GM19240 (cell line): ENCODE data around the gene SRGAP2B.
"Not testable (repeated sequence)": the region's sequence is repeated elsewhere in the genome, so short reads cannot be mapped to it uniquely, and the experiment has no call there.

ENCODE experiments used
- DNase-seq: peaks from one replicate; pipeline ENCODE4 v3.0.0; 2011; ENCODE audit warnings: low spot score; ENCODE audit not compliant: insufficient read length

SRGAP2B gene

DNA sequence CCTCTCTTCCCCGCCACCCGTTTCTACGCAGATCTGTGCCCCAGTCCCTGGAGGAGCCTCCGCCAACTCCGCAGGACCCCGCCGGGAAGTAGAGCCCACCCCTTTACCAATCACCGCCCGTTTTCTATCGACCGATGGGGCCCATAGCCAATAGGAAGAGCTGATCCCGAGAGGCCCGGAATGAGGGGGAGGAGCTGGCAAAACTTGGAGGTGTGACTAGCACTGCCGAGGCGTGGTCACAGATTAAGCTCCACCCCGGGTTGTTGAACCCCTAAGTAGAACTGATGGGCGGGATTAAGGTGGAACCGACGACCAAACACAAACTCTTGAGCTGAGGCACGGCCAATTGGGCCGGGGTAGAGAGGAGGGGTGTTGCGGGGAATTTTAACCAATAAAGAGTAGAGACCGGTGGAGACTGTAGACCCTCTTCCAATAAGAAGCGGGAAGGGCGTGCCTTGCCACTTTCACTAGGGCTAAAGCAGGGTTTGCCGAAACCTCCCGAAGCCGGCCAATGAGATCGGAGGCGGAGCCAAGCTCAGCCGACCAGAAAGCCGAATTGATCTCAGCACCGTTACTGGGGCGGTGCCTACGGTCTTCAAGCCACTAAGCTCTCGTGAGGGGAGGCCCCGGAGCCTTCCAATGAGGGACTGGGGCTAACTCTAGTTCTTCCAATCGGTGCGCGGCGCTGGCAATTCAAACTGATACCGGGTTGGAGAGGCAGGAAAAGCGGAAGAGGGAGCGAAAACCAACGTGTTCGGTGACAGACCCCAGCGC lies at the start of gene SRGAP2B, which contains the start of gene FAM72D:
SRGAP2B (minus strand) TSS at position 45 of the 774 bp plus-strand sequence. CDS start 2,427 bp downstream, outside the sequence.
FAM72D (plus strand) TSS at position 691 of the 774 bp plus-strand sequence. CDS start 874 bp downstream, outside the sequence.
- not testable (repeated sequence) for DNase-seq

DNA sequence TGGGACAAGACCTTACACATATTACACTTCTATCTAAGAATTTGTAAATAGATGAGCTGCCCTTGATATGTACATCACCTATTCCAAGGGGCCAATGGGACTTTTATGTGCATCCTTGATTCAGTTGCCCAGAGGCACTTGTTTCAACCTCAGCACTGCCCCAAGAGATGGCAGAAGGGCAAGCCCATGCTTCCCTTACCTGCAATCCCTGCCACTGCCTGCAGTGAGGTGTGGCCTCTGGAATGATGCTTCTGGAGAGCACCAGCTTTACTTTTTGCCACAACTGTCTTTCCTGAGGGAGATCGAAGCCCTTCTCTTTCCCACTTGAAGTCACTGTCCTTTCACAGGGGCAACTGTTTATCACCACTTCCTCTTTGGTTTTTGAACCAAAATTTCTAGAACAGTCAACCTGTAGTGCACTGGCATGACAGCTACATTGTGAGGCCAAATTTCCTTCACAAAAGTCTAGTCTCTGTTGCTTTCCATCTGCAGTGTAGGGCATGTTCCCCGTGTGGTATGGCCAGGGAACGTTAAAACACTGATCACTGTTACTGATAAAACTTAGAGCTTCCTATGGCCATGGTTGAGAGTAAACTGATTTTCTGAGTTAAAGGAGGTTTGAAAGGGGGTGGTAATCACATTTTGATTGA lies 49.3 kb upstream of the SRGAP2B start:
- not testable (repeated sequence) for DNase-seq

DNA sequence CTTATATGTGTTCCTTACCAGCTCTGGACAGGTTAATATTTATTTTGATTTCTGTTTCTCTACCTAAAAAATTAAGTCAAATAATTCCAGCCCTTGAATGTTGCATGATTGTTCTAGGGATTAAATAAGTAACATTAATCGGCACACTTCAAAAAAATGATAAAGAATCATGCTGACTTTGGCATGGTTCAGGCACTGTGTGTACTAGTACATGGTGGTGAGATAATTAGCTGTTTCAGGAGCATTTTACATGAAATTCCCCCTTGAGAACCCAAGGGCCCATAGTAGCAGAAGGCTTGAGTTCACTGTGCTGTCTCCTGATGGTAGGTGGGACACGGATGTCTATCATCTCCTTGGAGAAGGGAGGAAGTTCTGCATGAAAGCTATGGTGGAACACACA lies 45.4 kb upstream of the SRGAP2B start:
- not testable (repeated sequence) for DNase-seq

DNA sequence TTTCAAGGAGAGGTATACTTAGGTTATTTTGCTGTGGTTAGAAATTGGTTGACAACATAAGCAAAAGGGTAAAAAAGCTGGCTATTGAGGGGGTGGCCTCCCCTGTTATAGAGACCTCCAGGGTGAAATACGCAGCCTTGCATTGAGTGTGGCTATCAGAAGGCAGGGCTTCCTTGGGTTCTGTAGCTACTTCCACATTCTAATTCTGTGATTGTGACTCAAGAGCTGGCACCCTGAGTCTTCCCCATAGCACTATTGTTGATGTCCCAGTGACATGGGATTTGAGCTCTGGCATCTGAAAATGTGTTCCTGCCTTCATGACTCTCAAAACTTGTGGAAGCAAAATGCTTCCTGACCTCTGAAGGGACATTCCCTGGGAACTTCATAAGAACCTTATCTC lies 39.3 kb upstream of the SRGAP2B start:
- DNase-seq, result not testable (repeated sequence)

GRCh38 chr1:145128697-145129469 lies 33.8 kb upstream of the SRGAP2B start:
- DNase-seq, result not testable (repeated sequence)

GRCh38 chr1:145127144-145127543 lies 32.0 kb upstream of the SRGAP2B start:
- DNase-seq, result not testable (repeated sequence)

DNA sequence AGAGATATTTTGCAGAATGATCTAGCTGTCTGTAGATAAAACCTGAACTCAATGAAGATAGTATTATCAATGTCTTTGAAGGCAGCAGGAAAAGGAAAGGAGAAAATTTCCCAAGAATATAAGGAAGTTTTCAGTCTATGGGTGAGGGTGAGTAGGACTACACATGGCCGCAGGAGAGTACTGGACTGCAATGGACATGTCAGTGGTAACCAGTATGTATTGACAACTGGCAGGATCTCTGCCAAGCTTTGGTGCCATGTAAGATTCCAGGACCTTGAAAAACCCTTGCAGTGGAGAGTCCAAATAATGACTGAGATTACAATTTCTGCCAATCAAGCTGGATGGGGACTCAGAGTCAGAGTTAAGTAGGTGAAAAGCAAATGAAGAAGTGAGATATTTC lies 30.0 kb upstream of the SRGAP2B start:
- DNase-seq, result not testable (repeated sequence)

GRCh38 chr1:145123992-145124641 lies 29.0 kb upstream of the SRGAP2B start:
- not testable (repeated sequence) for DNase-seq

- DNase-seq, result not testable (repeated sequence)
Observed at GRCh38 chr1:145123062-145123395, 27.9 kb upstream of the SRGAP2B start.

DNA sequence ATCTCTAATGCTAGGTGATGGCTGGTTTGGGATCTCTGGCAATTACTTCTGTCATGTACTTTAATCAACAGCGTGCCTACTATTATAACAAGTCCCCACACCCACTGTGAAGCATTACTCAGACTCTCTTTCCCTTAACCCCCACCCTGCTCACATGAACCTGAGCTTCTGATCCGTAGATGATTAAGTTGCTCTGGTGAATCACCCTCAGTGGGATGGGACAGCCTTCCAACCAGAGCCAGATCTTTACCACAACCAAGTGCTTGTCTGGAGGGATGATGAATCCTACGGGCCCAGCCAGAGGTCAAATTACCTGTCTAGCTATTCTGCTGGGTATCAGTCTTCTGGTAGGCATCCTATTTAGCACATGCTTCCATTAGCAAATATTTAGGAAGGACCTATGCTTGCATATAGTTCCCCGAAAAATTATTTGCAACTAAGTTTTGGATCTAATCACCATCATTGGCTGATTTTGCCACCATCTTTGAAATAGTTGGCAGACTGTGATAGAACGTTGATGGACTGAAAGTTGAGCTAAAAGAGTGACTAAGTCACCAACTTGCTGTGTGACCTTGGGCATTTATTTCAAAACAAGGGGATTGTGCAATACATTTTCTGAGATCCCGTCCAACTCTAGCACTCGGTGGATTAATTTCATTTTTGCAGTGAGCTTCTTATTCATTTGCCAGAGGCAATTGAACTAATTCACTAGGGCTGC lies 27.4 kb upstream of the SRGAP2B start:
- DNase-seq, result not testable (repeated sequence)

DNA sequence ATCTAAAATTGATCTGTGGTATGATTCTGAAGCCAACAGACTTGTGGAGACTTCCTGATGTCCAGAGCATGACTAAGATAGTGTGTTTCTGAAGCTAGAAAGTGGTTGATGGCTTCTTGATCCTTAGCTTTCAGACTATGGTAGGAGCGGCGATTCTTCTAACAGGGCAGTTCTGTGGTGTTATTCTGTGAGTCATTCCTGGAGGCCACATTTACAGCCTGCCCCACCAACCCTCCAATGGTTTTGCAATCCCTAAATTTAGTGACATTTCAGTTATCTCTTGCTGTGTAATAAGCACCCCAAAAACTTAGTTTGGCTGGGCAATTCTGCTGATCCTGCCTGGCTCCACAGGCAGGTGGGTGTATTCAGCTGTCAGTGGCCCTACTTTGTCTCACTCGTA lies 24.7 kb upstream of the SRGAP2B start:
- not testable (repeated sequence) for DNase-seq

DNA sequence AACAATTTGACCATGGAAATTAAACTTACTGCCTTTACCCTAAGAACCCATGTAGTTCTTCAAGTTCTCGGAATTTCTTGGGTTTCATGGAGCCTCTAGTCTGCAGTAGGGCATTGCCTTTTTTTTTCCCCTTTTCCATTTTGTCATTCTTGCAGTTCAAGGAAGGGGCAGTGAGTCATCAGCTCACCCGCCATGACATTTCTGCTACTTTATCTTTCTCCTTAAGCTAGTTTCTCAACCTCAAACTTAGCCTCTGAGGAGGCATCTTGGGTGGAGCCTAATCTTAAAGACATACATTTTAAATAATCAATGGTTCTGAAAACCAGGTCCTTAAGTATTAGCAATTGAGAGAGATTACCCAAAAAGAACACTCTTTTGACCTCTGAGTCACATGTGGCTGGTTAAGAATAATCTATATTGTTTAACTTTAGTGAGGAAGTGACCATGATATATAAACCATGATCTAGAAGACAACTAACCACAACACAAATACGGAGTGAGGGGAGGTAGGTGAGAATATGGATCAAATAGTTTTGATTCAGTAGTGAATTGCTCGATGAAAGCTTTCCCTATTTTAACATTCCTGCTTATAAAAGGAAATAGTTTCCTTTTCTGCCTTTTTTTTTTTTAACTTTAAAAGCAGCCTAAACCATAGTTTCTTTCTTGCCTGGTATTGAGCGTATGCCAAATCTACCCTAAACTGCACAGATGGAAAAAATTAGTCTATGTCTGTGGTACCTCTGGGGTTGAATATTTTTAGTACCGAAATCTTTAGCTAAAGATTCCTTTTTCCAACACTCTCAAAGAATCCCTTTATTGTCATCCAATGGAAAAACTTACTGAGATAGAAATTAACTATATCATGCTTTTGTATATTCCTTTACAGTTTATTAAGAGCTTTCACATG lies 20.7 kb upstream of the SRGAP2B start:
- not testable (repeated sequence) for DNase-seq

- not testable (repeated sequence) for DNase-seq
Observed at GRCh38 chr1:145114560-145115057, 19.5 kb upstream of the SRGAP2B start.

DNA sequence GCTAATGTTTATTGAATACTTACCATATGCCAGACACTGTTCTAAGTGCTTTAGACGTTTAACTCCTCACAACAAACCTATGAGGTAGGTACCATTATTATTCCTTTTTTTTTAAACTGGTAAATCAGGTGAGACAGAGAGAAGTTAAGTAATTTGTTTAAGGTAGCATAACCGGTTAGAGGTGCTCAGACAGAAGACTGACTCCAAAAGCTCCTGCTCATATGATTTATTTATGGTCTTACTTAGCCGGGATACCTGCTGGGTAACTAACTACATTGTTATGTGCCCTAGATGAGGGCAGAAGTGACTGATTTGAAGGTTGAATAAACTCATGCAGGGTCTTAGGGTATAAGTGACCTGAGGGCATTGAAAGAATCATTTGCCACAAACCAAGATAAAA lies 17.6 kb upstream of the SRGAP2B start:
- not testable (repeated sequence) for DNase-seq

- DNase-seq, result not testable (repeated sequence)
Observed at GRCh38 chr1:145111674-145112073, 16.5 kb upstream of the SRGAP2B start.

DNA sequence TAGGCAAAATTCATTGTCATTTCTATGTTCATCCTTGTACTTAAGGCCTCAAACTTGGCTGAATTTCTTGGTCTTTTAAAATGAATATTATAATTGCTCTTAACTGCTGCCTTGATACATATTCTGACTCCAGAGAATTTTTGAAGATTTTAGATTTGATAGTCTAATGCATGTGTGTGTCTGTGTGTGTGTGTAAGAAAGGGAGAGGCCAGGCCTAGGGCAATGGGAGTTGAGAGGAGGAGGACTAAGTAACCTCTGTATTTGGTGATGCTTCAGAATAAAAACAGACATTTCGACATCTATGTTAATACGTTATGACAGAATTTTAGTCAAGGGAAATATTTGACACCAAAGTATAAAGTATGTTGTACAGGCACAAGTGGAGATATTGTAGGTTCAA lies 8.2 kb upstream of the SRGAP2B start:
- not testable (repeated sequence) for DNase-seq

- DNase-seq, result not testable (repeated sequence)
Observed at GRCh38 chr1:145101725-145102124, 6.6 kb upstream of the SRGAP2B start.

DNA sequence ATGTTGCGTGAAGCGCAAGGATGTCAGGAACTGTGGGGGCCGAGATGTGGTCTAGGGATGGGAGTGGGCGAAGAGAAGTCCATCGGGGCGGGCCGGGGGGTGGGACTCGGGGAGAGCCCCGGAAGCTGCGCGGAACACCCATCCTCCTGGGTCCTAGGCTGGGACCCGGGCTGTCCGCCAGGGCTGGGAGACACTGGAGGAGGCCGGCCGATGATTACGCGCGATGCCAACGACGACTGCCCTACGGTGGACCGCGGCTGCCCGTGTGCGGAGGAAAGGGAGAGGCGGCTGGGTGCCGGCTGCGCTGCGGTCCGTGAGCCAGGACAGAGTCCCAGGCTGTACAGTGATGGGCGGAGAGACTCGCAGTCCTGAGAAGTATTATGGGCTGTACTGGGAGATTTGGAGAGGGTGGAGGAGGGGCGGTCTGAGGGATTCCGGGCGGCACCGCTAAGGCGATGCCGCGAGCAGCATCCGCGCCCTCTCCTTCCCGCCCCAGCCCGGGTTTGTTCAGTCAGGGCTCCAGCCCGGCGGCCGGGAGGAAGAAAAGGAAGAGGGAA lies 395 bp downstream of the SRGAP2B start:
- not testable (repeated sequence) for DNase-seq
